Vagina (tissue), 2 donors: ENCODE measurements around the gene CHD5. TPM values are rescaled to one million over a fixed set of nuclear protein-coding genes. Genes with fewer than 3 reads are reported as not detected.
A peak's percentile ranks its signal among the peaks of the same experiment; 100 is the strongest.

Experiments used
- DNase-seq, 2 donors: peaks; one replicate each; pipeline ENCODE4 v3.0.0-alpha.2; 2017; ENCODE audit errors: extremely low spot score in 2 of 2
- H3K27ac ChIP-seq: fragments of 200-600 bp; sonication (generic); one replicate; pipeline ENCODE4 v1.5.1; 2019
- H3K27me3 ChIP-seq: fragments of 200-600 bp; sonication (generic); one replicate; pipeline ENCODE4 v1.5.1; 2019
- H3K36me3 ChIP-seq, 2 donors: fragments of 200-600 bp; sonication (generic); one replicate each; pipeline ENCODE4 v1.5.1; 2017 to 2019
- H3K4me1 ChIP-seq: fragments of 200-600 bp; sonication (generic); one replicate; pipeline ENCODE4 v1.5.1; 2019
- H3K4me3 ChIP-seq, 2 donors: fragments of 200-600 bp; sonication (generic); 1 replicate in 1 of 2; 2 replicates in 1 of 2; pipeline ENCODE4 v1.5.1; 2016 to 2019
- H3K9me3 ChIP-seq: fragments of 200-600 bp; sonication (generic); one replicate; pipeline ENCODE4 v1.5.1; 2019
- CTCF ChIP-seq, 3 experiments: fragments of 450-650 bp in 2 of 3; fragments of 200-600 bp in 1 of 3; sonication (generic) in 1 of 3; IDR thresholded peaks; one replicate each; pipeline ENCODE4 v1.5.1; 2017 to 2019; ENCODE audit warnings: antibody characterized with exemption in 3 of 3, mild to moderate bottlenecking in 2 of 3, moderate library complexity in 2 of 3
- POLR2A ChIP-seq, 2 donors: fragments of 450-650 bp; IDR thresholded peaks; one replicate each; pipeline ENCODE4 v1.6.1; 2017; ENCODE audit warnings: antibody characterized with exemption in 2 of 2, mild to moderate bottlenecking in 2 of 2, moderate library complexity in 2 of 2
- POLR2AphosphoS5 ChIP-seq, 2 donors: sonication (generic); formaldehyde crosslinking; IDR thresholded peaks; one replicate each; pipeline ENCODE4 v1.9.0; 2017; ENCODE audit warnings: antibody characterized with exemption in 2 of 2, mild to moderate bottlenecking in 2 of 2, low read depth in 1 of 2; ENCODE audit not compliant: insufficient read depth in 1 of 2
- intact Hi-C: fragments of 100-400 bp; cut with DNase I; formaldehyde crosslinking; loops from one replicate; pipeline ENCODE4 v1.15.1; 2023
- total RNA-seq: library from RNA; depleted of rRNA; stranded (reverse); fragments of >200 nt; gene quantifications from one replicate; pipeline ENCODE4 v1.2.3, GENCODE V29; 2016

The CHD5 gene
- total RNA-seq, 1 donor from 2014 or later = 2.0 TPM

- H3K9me3 ChIP-seq = no peaks in the 10 kb centered on the region
- no peak overlapping the region for H3K27ac ChIP-seq
- intact Hi-C loops = no loop called here
- no peaks in the 10 kb centered on the region for H3K4me1 ChIP-seq
- no peak for TF ChIP-seq POLR2AphosphoS5 (IDR thresholded peaks at IDR 0.05; ENCODE audit: insufficient read depth in 1 of 2, low read depth in 1 of 2)
- TF ChIP-seq CTCF (IDR thresholded peaks at IDR 0.05) = no peak
- no peak for TF ChIP-seq POLR2A (IDR thresholded peaks at IDR 0.05)
- DNase-seq = no peak
- no peaks in the 10 kb centered on the region for H3K27me3 ChIP-seq
- H3K36me3 ChIP-seq = no peaks in the 10 kb centered on the region
- H3K4me3 ChIP-seq = no peak overlapping the region
Measured at GRCh38 chr1:6158181-6158580, 21.9 kb downstream of the CHD5 start.

GRCh38 chr1:6157528-6158174 lies 22.5 kb downstream of the CHD5 start:
- intact Hi-C loops = no loop called here
- Histone ChIP-seq H3K36me3 (no peaks in the 10 kb centered on the region), H3K27ac (no peak overlapping the region), H3K4me1 (no peaks in the 10 kb centered on the region), H3K27me3 (no peaks in the 10 kb centered on the region), H3K4me3 (no peak overlapping the region), H3K9me3 (no peaks in the 10 kb centered on the region)
- TF ChIP-seq POLR2AphosphoS5 (IDR thresholded peaks at IDR 0.05; ENCODE audit: insufficient read depth in 1 of 2, low read depth in 1 of 2) = peak; percentile 10 to 43
- TF ChIP-seq CTCF (IDR thresholded peaks at IDR 0.05) = no peak
- DNase-seq = no peak

- Histone ChIP-seq H3K27me3 (no peaks in the 10 kb centered on the region), H3K27ac (no peak overlapping the region)
- intact Hi-C loops = no loop called here
Measured at GRCh38 chr1:6157132-6157527, 23.0 kb downstream of the CHD5 start.

GRCh38 chr1:6154525-6155319 lies 25.4 kb downstream of the CHD5 start:
- Histone ChIP-seq H3K27me3 (no peaks in the 10 kb centered on the region), H3K9me3 (no peaks in the 10 kb centered on the region), H3K4me1 (no peaks in the 10 kb centered on the region), H3K4me3 (no peak overlapping the region), H3K36me3 (no peaks in the 10 kb centered on the region), H3K27ac (no peak overlapping the region)
- TF ChIP-seq POLR2A (IDR thresholded peaks at IDR 0.05) (no peak), CTCF (IDR thresholded peaks at IDR 0.05) (no peak), POLR2AphosphoS5 (IDR thresholded peaks at IDR 0.05; ENCODE audit: insufficient read depth in 1 of 2, low read depth in 1 of 2) (no peak)
- DNase-seq = no peak
- intact Hi-C loops = no loop called here

More at GRCh38 chr1:6157132-6157527, 23.0 kb downstream of the CHD5 start:
- DNase-seq = no peak
- Histone ChIP-seq H3K9me3 (no peaks in the 10 kb centered on the region), H3K4me1 (no peaks in the 10 kb centered on the region), H3K4me3 (no peak overlapping the region), H3K36me3 (no peaks in the 10 kb centered on the region)
- no peak for TF ChIP-seq POLR2AphosphoS5 (IDR thresholded peaks at IDR 0.05; ENCODE audit: insufficient read depth in 1 of 2, low read depth in 1 of 2)
- TF ChIP-seq POLR2A (IDR thresholded peaks at IDR 0.05) = no peak
- TF ChIP-seq CTCF (IDR thresholded peaks at IDR 0.05) = no peak

- H3K4me3 ChIP-seq = no peak overlapping the region
- intact Hi-C loops = no loop called here
- no peaks in the 10 kb centered on the region for H3K27me3 ChIP-seq
- DNase-seq = no peak
- peaks cover 8% of the 10 kb centered on the region for H3K4me1 ChIP-seq
- H3K9me3 ChIP-seq = no peaks in the 10 kb centered on the region
- H3K36me3 ChIP-seq = no peaks in the 10 kb centered on the region
- no peak overlapping the region for H3K27ac ChIP-seq
- TF ChIP-seq CTCF (IDR thresholded peaks at IDR 0.05) = no peak
- TF ChIP-seq POLR2A (IDR thresholded peaks at IDR 0.05) = no peak
- TF ChIP-seq POLR2AphosphoS5 (IDR thresholded peaks at IDR 0.05; ENCODE audit: insufficient read depth in 1 of 2, low read depth in 1 of 2) = no peak
Measured at GRCh38 chr1:6152882-6153281, 27.2 kb downstream of the CHD5 start.
